ENCODE data around the gene WDCP. TPM values are rescaled to one million over a fixed set of nuclear protein-coding genes. Genes with fewer than 3 reads are reported as not detected.

WDCP gene
- total and polyA plus RNA-seq, 2 donors (not counting 3 experiments of a cell fraction or from before 2014, with no cell fraction given): 9.6 to 15.4 TPM

DNA sequence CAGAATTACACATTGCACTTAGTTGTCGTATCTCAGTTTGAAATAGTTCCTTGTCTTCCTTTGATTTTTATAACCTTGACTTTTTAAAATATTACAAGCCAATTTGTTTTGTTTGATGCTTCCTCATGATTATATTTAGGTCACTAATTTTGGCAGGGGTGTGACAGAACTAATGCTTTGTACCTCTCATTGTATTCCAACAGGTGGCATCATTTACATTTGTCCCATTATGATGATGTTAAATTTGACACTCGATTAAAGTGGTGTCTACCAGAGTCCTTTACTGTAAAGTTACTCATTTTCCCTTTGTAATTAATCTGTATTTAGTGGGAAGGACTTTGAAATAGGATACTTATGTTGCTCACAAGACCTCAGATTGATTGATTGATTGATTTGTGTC, 58.8 kb downstream of the WDCP start:
- Histone ChIP-seq H3K27me3 (ENCODE audit: control insufficient read depth in 2 of 2, insufficient read depth in 2 of 2, low read length in 2 of 2) (no peaks in the 10 kb centered on the region), H4K20me1 (replicated peaks; ENCODE audit: control insufficient read depth, extremely low read depth, insufficient read depth, low read length) (no peaks in the 10 kb centered on the region), H3K36me3 (ENCODE audit: control insufficient read depth in 2 of 2, extremely low read depth in 1 of 2, insufficient read depth in 2 of 2, low read length in 2 of 2) (no peaks in the 10 kb centered on the region), H3K9me1 (replicated peaks; ENCODE audit: control insufficient read depth, extremely low read depth, insufficient read depth, low read length) (no peaks in the 10 kb centered on the region), H3K4me2 (ENCODE audit: insufficient read depth, low read length) (no peak overlapping the region), H3K4me3 (replicated peaks in 1 of 3; ENCODE audit: insufficient read depth in 1 of 3, low read depth in 1 of 3, low read length in 3 of 3) (no peak overlapping the region), H3K79me2 (ENCODE audit: control insufficient read depth, insufficient read depth, low read length) (no peaks in the 10 kb centered on the region), H3K9me3 (replicated peaks; ENCODE audit: control insufficient read depth, insufficient read depth, low read length) (no peaks in the 10 kb centered on the region), H2AFZ (ENCODE audit: low read depth, low read length) (no peak overlapping the region), H3K9ac (replicated peaks; ENCODE audit: extremely low read depth, insufficient read depth, low read length) (no peak overlapping the region), H3K4me1 (ENCODE audit: control insufficient read depth, extremely low read depth, insufficient read depth, low read length) (no peaks in the 10 kb centered on the region), H3K27ac (ENCODE audit: insufficient read depth, low read depth, low read length) (no peak overlapping the region)
- CTCF ChIA-PET: interaction anchor here (1.0 kb wide), 1 partner anchor 9 kb away, joined by 3 read pairs; no protein-coding TSS in a partner anchor
- no TSS peak for BruUV-seq (replicated peaks)
- TF ChIP-seq, protein P1, sequence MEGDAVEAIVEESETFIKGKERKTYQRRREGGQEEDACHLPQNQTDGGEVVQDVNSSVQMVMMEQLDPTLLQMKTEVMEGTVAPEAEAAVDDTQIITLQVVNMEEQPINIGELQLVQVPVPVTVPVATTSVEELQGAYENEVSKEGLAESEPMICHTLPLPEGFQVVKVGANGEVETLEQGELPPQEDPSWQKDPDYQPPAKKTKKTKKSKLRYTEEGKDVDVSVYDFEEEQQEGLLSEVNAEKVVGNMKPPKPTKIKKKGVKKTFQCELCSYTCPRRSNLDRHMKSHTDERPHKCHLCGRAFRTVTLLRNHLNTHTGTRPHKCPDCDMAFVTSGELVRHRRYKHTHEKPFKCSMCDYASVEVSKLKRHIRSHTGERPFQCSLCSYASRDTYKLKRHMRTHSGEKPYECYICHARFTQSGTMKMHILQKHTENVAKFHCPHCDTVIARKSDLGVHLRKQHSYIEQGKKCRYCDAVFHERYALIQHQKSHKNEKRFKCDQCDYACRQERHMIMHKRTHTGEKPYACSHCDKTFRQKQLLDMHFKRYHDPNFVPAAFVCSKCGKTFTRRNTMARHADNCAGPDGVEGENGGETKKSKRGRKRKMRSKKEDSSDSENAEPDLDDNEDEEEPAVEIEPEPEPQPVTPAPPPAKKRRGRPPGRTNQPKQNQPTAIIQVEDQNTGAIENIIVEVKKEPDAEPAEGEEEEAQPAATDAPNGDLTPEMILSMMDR (IDR thresholded peaks at IDR 0.05; ENCODE audit: extremely low read depth in 1 of 2, insufficient read depth in 1 of 2, low read depth in 1 of 2, low read length in 2 of 2): peak; percentile 10 to 13
- no peak for TF ChIP-seq JUN (IDR thresholded peaks at IDR 0.05; ENCODE audit: borderline replicate concordance, insufficient read depth, insufficient read length, low read depth)
- POLR2A ChIA-PET: no interaction called here
- dilution Hi-C loops (cut with MboI; ENCODE audit: extremely low pct_ligation_motif_present, low sequenced_read_pairs): no loop called here
- DNase-seq (ENCODE audit: low read depth, low spot score): peak; percentile 35
- intact Hi-C loops (cut with micrococcal nuclease): loop anchor here (1.0 kb wide), 3 partner anchors 73 to 176 kb away; partner anchors contain the start of gene TP53I3
- peak; percentile 58 for FAIRE-seq

Small RNAs within 50 kb of the gene (small RNA-seq; reads per million reads assigned to genes)
- gene RN7SL610P (ENCODE audit: insufficient read depth, insufficient read length, low read depth, low replicate concordance) (not detected), gene RNU6-370P (ENCODE audit: insufficient read depth, insufficient read length, low read depth, low replicate concordance) (not detected)

Other genes starting within 250 kb of the WDCP start
- 19.1 and 20.0 TPM in 2 replicates for gene ATAD2B, start 120.3 kb downstream of the WDCP start, total RNA-seq
- 1.8 and 2.5 TPM in 2 replicates for gene ATAD2B, start 120.3 kb downstream of the WDCP start, polyA plus RNA-seq
- gene UBXN2A, start 106.9 kb downstream of the WDCP start, total RNA-seq: 16.8 and 19.0 TPM in 2 replicates
- gene UBXN2A, start 106.9 kb downstream of the WDCP start, polyA plus RNA-seq: 2.8 and 3.6 TPM in 2 replicates
- 0.28 and 0.82 TPM in 2 replicates for gene MFSD2B, start 37.3 kb downstream of the WDCP start, total RNA-seq
- gene MFSD2B, start 37.3 kb downstream of the WDCP start, polyA plus RNA-seq: 0.18 and 0.29 TPM in 2 replicates
- 12.9 and 16.8 TPM in 2 replicates for gene FKBP1B, start 2.4 kb upstream of the WDCP start, total RNA-seq
- 40.2 and 44.6 TPM in 2 replicates for gene FKBP1B, start 2.4 kb upstream of the WDCP start, polyA plus RNA-seq
- 105 and 108 TPM in 2 replicates for gene SF3B6, start 28.9 kb upstream of the WDCP start, total RNA-seq
- gene SF3B6, start 28.9 kb upstream of the WDCP start, polyA plus RNA-seq: 91.9 and 150 TPM in 2 replicates
- gene TP53I3, start 37.4 kb upstream of the WDCP start, total RNA-seq: 94.2 and 102 TPM in 2 replicates
- gene TP53I3, start 37.4 kb upstream of the WDCP start, polyA plus RNA-seq: 112 and 116 TPM in 2 replicates
- 0.93 TPM in 1 of 2 replicates, not detected in the other for gene PFN4, start 75.9 kb upstream of the WDCP start, total RNA-seq
- gene PFN4, start 75.9 kb upstream of the WDCP start, polyA plus RNA-seq: 0.23 and 0.27 TPM in 2 replicates
- gene FAM228B, start 76.1 kb upstream of the WDCP start, total RNA-seq: 8.3 and 11.9 TPM in 2 replicates
- gene FAM228B, start 76.1 kb upstream of the WDCP start, polyA plus RNA-seq: 1.6 and 1.8 TPM in 2 replicates
- gene FAM228A, start 127.7 kb upstream of the WDCP start, total RNA-seq: 1.00 TPM in 1 of 2 replicates, not detected in the other
- 0.14 and 0.36 TPM in 2 replicates for gene FAM228A, start 127.7 kb upstream of the WDCP start, polyA plus RNA-seq